ENCODE data around the gene CDHR3. TPM values are rescaled to one million over a fixed set of nuclear protein-coding genes. Genes with fewer than 3 reads are reported as not detected.

Gene CDHR3
- total RNA-seq, 1 donor from 2014 or later, result 12.4 TPM

Other genes starting within 250 kb of the CDHR3 start
- 5.3 TPM for gene ATXN7L1, start 86.7 kb upstream of the CDHR3 start, total RNA-seq
- 88.8 TPM for gene SYPL1, start 149.0 kb downstream of the CDHR3 start, total RNA-seq